Measurements from ENCODE around the gene RACK1.

Gene RACK1

DNA sequence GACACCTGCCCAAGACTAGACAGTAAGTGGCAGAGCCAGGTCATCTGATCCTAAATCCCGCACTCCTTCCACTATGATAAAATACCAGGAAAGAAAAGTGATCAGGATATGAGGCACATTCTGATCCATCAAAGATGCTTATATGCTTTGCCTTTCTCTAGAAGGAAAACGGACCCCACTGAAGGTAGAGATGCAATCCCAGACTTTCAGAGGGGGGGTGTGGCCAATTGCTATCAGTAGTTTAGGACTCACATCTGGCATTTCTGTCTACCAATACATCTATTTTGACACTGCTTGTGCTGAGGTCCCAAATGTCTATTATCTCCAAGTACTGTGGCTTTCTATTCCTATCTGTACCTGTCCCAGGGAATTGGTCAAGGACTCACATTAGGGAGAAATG, 15.6 kb upstream of the RACK1 start:
- DNase-seq, result no peak

DNA sequence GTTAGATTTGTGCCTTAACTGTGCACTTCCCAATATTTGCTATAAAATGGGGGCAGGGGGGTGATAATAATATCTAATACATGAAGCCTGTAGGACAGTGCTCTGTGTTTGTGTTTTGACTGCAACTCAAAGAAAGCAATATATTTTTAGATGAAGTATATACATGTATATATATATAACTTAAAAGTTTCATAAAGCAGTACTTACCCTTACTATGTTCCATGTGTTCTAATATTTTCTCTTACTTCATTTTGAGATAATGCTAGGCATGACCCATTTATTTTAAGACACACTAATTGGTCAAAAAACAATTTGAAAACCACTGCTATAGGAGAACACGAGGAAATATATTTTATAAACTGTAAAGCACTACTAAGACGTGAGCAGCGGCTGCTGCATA, 14.9 kb upstream of the RACK1 start:
- no peak for DNase-seq

DNA sequence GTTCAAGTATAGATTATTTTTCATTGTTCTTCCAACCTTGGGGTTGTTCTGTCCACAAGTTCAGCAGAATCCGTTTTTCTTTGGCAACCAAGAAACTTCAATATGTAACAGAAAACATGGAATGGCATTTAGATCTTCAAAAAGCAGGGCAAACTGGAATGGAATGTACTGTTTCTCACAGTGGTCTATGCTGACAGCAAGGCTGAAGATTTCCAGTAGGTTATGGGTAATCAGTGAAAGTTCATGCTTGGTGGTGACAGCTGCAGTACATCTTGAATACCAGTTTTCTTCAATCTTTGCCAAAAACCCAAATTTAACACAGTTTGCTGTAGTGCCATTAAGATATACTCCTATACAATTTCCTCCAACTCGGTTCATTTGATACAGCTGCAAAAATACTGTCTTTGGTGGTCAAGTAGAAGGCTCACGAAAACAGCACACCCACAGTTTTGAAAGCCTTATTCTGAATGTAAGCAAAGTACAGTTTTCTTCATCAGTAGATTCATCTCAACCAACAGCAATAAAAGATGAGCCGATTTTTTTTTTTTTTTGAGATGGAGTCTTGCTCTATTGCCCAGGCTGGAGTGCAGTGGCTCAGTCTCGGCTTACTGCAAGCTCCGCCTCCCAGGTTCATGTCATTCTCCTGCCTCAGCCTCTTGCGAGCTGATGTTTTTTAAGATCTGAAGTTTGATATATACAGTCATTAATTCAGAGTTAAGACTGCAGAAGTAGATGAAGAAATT, 12.3 kb upstream of the RACK1 start:
- DNase-seq, result no peak

DNA sequence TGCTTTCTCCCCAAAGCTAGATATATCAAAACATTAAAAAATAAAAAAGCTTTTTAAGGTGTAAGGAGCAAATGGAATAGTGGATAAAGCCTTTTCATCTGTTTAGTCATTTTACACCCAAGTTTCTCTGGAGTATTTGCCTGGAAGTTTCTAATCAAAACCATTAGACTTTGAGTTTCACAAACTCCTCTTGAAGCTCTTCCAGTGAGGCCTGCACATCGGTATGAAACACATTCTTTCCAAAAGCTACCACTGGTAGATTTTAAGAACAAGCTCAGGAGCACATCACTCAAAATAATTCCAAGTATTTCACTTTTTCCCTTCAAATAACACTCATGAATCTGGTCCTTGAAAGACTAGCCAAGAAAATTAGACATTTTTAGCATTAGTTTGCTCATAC, 11.6 kb upstream of the RACK1 start:
- DNase-seq, result no peak

DNA sequence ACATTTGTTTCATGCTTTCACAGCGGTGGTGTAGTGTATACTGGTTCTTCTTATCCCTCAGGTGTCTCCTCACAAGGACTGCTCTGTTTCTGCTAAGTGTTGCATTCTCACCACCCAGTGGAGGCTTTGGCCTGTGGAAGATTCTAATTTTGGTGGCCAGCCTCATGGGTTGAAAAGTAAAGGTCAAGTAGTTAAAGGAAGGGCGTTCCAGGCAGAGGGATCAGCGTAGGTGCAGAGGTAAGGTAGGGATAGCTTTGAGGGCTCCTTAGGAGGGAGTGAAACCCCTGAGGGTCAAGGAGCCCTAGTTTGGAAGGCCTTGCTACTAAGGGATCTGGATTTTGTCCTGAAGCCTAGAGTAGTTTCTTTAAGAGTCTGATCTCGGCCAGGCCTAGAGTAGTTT, 4.6 kb upstream of the RACK1 start:
- DNase-seq, result no peak

DNA sequence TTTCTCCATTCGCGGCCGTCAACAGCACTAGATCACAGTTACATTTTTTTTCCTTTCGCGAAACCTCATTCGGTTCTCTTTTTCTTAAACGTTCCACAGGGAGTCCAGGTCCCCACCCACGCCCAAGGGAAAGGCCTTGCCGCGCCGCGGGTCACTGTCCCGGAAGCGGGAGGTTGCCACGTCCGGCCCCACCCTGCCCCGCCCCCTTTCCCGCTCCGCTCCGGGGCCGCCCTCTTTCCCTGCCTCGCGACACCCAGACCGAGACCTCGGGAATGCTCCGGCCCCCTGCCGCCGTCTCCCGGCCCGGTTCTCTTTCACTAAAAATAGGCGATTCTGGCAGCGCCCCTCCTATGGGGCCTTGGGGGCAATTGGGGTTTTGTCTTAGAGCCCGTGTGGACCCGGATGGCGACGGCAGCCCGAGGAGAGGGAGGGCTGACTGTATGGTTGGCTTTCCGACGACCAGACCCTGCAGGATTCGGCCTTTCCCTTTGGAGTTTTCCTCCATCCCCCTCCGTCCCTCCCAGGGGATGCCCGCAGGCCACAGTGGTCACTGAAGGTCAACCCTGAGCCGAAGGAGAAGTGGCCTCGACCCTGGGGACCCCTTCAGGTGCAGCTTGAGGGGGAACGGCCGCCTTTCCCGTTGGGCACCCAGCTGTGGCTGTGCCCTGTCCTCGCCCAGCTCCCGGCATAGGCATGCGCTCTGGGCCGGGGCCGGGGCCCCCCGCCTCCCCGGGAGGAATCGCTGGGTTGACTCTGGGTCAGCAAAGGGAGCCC, 2.8 kb upstream of the RACK1 start:
- peak; percentile 81 for DNase-seq

DNA sequence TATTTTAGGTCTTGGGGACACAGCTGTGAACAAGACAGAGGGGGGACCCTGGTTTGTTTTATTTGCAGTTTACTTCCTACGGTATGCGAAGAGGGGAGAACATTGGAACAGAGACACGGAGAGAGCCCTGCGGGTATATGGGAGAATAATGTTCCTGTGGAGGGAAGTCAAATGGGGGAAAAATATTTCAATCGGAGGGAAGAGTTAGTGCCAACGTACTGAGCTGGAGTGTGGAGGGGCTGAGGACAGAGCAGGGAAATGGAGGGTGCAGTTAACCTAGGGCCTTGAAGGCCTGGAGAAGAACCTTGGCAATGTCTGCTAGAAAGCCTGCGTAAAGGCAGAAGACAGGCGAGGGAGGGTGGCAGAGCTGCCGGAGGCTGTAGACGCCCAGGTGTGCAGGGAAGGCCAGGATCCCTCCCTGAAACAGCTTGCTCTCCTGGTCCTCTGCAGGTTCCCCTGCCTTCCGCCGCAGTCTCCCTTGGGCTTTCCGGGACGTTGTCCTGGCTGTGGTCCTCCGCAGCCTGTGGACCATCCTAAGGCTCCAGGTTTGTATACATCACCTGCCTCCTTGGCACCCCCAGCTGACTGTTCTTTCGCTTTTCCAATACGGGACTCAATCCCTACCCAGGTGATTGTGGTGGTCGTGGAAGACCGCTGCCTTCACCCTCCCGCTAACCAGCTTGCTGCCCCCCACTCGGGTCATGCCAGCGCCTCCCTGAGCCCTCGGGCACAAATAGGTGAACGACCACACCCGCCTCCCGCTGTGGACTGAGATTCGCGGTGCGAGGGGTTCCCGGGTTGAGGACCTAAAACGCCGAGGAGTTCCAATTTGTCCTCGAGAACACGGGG, 1.9 kb upstream of the RACK1 start:
- DNase-seq, result no peak

DNA sequence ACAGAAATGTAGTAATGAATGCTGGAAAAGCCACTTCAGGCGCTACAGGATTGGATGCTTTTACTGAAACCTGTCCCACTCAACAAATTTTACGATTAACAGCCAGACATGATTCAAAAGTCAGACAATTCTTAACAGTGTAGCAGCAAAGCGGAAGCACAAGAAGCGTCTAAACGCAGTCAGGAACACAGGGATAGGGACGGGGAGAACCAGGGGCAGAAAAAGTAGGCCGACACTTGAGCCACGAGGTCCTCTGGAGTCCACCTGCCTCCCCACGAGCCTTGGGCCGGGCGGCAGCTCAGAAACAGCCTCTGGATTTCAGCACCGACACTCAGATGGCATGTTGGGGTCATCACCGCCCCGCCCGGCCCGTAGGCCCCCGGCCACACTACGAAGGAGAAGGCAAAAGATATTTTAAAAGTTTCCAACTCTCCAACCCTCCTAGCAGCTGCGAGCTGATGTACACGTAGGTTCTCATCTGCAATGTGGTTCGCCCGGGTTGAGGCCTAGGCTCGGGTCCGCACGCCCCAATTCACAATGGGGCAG, 615 bp downstream of the RACK1 start:
- no peak for DNase-seq

DNA sequence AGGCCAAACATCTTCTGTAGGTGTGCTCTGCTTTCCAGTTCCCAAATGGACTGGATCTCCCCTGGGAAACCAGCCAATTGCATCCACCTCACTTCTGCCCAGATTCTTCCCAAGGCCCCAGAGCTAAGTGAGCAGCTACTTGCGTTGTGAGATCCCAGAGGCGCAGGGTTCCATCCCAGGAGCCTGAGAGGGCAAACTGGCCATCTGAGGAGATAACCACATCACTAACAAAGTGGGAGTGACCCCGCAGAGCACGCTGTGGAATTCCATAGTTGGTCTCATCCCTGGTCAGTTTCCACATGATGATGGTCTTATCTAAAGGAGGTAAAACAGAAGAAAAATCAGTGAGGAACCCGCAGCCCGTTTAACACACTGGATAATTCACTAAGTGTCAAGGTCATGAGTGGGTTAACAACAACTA, 1.7 kb downstream of the RACK1 start:
- no peak for DNase-seq

DNA sequence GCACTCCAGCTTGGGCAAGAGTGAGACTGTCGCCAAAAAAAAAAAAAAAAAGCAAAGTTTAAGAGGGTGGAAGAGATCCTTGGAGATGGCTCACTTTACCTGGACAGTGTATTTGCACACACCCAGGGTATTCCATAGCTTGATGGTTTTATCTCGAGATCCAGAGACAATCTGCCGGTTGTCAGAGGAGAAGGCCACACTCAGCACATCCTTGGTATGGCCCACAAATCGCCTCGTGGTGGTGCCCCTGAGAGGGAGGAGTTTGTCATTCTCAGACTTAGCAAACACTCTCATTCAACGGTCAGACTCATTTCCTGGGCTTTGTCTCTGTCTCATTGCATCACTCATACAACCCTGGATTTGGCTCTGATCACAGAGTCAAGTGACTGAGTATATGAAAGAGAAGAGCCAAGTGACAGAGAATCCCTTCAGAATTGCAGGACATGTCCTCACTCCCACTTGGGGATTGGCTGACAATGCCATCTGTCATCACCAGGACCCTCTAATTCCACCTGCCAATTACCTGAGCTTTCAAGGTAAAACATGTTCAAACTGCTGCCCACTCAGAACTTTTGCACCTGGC, 2.2 kb downstream of the RACK1 start:
- no peak for DNase-seq

DNA sequence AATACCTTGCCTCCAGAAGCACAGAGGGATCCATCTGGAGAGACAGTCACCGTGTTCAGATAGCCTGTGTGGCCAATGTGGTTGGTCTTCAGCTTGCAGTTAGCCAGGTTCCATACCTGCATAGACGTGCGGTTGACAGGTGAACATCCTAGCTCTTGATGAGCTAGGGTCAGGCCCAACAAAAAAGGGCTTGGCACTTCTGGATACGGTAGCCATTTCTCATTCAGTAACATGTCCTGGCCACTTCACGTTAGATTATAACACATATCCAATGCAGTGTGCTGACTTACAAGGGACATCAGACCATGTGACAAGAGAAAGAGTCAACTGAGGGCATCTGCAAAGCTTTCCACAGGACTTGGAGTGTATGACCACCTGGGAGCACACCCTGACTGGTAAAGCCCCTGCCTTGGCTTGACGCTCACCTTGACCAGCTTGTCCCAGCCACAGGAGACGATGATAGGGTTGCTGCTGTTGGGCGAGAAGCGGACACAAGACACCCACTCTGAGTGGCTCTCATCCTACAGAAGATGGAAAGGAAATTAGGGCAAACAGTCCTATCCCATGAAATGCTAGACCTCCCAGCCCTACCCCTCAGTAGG, 4.5 kb downstream of the RACK1 start:
- DNase-seq, result no peak

DNA sequence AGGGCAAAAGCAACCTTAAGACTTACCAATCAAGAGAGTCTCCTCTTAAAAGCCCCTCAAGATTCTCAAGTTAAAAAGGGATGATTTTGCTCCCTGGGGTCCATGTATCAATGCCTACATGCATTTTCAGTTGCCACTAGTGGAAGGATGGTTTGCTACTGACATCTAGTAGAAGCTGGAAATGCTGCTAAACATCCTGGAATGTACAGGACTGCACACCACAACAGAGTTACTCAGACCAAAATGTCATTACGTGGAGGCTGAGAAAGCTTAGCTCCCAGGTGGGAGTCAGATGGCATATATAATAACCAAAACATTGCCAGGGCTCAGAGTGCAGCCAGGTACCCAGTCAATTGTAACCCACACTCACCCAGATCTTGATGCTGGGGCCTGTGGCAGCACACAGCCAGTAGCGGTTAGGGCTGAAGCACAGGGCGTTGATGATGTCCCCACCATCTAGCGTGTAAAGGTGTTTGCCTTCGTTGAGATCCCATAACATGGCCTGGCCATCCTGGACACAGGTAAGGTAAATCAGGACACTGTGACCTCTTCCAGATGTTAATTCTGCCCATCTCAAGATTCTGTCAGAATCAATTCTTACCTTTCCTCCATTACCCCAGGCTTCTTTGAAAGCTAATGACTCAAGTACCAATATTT, 5.8 kb downstream of the RACK1 start:
- DNase-seq, result no peak

DNA sequence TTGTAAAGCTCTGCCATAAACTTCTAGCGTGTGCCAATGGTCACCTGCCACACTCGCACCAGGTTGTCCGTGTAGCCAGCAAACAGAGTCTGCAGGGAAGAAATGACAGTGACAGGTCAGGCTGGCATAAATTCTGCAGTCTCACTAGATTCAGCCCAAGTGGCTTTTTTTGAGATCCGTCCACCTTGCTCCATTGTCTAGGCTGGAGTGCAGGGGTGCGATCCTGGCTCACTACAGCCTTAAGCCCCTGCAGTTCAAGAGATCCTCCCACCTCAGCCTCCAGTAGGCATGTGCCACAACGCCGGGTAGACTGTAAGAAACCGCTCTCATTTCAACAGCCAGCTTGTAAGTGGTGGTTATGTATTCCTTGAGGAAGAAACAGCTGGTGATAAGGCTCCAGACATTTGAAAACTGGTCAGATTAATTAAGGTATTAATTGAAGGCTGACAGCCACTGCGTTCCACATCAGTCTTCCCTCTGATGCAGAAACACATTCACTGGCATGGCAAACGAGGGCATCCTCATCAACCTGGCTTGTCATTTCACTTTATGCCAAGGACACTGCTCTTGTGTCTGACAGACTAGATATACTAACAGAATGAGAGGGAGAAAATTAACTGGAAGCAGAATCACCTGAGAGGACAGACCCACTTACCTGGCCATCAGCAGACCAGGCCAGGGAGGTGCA, 6.6 kb downstream of the RACK1 start:
- DNase-seq, result no peak

DNA sequence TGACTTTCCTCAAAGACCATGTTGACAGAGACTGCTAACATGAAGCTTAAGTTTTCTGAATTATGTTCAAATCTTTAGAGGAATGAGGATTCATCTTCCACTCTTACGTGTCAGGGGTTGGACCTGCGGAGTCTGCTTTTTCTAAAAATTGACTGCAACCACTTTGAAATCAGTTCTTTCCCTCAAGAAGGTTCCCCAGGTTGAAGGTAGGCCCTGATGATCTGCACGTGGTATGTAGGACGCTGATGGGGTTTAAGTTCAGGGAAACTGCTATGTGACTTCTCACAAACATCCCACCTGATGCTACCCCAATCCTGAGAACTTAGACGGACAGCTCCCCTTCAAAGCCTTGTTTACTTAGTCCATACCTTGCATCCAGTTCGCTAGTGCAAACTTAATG, 7.2 kb downstream of the RACK1 start:
- no peak for DNase-seq

DNA sequence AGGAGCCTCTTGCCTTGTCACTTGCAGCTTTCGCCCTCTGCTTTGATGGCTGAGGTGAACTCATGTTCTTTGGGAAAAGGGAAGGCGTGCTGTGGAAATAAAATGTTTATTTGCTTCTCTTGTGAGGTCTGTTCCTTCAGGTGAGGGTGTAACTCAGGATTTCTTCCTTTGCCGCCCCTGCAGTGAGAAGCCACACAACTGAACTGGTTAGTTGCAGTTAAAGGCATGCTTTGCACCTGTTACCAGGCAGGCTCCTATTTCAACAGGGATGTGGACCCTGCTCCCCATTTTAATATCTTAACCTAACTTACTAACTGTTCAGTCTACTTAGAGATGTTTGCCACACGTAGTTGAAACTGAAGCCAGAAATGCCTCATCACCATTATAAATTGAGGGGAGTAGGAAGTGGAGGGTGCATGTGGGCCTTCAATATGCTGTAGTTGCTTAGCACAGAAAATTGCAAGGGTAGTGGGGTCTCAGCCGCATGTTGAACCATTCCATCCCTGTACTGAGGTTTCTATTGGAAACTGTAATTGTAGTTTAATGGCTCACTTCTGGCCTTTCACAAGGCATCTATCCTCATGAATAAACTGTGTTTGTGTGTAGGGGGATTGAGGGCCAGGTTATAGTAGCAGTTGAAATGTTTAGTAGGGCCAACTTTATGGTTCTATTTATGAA, 7.9 kb downstream of the RACK1 start:
- no peak for DNase-seq

DNA sequence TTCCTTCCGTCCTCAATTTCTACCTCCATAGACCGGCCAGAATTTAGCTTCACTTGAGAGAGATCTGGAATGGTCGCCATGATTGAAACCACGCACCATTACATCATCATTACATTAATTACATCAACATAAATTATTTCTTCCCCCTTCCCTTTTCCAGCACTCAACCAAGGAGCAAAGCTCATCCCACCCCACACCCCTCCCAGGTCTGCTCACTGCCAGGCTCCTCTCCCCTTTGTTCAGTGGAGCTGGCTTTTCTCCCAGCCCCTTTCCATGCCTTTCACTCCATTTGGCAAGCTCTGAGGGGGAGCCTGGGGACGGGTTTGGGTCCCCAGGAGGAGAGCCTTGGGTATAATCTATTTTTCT, 8.4 kb downstream of the RACK1 start:
- DNase-seq, result no peak

DNA sequence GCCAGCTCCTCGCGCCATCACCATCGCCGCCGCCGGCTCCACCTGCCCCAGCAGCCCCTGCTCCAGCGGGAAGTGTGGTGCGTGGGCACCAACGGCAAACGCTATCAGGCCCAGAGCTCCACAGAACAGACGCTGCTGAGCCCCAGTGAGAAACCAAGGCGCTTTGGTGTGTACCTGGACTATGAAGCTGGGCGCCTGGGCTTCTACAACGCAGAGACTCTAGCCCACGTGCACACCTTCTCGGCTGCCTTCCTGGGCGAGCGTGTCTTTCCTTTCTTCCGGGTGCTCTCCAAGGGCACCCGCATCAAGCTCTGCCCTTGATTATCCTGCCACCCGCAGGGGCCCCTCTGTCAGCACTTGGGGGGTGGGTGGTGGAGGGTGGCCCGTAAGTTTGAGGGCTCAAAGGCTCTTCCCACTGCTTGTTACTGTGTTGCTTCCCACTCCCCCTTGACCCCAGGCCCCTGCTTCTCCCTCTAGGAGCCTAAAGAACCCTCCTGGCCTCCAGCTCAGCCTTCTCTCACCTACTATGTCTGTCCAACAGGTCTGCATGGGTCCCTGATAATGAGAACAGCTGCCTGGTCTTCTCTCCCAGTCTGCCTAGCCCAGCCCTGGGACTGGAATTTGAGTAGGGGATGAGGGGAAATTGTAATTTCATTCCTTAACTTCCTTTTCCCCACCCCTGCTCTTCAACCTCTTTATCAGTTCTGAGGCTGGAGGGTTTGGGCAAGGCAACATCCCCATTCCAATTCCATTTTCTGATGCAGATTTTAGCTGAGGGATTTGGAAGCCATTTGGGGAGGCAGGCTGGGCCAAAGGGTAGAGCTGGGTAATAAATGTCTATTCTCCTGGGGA, 9.0 kb downstream of the RACK1 start:
- no peak for DNase-seq

DNA sequence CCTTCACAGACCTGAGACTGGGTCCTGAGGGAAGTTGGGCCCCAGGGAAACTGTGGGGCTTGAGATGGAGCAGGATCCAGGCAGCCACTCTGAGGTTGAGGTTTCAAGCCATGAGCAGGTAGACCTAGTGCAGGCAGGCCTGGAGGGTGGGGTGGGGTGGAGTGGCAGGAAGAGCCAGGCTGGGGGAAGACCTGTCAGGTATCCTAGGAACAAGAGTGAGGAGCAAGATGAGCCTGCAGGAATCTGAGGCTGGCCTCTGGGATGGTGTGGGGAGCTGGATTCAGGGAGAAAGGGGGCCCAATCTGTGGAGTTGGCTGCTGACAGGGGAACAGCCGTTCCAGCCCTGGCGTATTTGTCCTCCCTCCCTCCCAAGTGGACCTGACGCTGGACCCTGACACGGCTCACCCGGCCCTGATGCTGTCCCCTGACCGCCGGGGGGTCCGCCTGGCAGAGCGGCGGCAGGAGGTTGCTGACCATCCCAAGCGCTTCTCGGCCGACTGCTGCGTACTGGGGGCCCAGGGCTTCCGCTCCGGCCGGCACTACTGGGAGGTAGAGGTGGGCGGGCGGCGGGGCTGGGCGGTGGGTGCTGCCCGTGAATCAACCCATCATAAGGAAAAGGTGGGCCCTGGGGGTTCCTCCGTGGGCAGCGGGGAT, 9.8 kb downstream of the RACK1 start:
- no peak for DNase-seq

DNA sequence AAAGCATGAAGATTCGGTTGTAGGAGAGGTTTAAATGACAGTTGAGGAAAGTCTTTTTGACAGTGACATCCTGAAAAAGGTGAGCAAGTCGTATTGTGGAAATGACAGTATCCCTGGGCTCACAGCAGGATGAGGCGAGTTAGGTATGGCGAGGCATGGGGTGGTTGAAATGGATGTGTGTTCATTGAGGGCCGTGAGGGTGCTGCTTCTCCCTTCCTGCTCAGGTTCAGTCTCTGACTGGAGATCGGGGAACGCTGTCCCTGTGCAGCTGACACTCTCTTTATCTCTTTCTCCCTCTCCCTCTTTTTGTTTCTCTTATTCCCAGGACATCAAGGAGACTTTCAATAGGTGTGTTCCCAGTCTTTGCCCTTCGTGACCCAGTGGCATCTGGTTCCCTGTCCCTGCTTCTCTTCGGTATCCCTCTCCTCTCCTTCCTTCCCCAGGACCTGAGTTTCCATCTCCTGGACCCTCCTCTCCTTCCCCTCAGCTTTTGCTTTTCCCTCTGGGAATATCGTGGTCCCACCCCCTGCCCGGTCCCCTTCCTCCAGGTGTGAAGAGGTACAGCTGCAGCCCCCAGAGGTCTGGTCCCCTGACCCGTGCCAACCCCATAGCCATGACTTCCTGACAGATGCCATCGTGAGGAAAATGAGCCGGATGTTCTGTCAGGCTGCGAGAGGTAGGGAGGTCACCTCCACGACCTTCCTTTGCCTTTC, 10.5 kb downstream of the RACK1 start:
- no peak for DNase-seq

Data from activated CD4-positive, CD25-positive, alpha-beta regulatory T cell treated with anti-CD3 and anti-CD28 coated beads, Interleukin-2, amount 50 U/mL, for 72 hours (primary cell).